Measurements from ENCODE around the gene TRIM40.
"Not testable (repeated sequence)": the region's sequence is repeated elsewhere in the genome, so short reads cannot be mapped to it uniquely, and the experiment has no call there.

The TRIM40 gene

DNA sequence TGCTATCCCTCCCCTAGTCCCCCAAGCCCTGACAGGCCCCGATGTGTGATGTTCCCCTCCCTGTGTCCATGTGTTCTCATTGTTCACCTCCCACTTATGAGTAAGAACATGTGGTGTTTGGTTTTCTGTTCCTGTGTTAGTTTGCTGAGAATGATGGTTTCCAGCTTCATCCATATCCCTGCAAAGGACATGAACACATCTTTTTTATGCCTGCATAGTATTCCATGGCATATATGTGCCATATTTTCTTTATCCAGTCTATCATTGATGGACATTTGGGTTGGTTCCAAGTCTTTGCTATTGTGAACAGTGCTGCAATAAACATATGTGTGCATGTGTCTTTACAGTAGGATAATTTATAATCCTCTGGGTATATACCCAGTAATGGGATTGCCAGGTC, 29.3 kb downstream of the TRIM40 start:
- DNase-seq: not testable (repeated sequence)

DNA sequence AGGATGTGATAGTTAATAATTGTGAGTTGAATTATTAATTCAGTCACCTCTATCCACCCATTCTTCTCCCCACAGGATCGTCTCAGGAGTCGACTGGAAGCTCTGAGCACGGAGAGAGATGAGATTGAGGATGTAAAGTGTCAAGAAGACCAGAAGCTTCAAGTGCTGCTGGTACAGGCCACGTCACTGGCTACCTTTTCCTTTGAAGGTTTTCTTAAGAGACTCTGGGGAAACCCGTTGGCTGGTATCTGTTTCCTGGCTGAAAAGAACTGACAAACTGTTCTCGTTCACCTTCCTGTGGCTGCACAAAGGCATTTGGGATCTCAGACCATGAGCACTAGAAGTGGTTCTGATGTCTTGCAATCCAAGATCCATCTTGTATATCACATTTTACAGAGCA, 31.2 kb downstream of the TRIM40 start:
- no peak for DNase-seq

DNA sequence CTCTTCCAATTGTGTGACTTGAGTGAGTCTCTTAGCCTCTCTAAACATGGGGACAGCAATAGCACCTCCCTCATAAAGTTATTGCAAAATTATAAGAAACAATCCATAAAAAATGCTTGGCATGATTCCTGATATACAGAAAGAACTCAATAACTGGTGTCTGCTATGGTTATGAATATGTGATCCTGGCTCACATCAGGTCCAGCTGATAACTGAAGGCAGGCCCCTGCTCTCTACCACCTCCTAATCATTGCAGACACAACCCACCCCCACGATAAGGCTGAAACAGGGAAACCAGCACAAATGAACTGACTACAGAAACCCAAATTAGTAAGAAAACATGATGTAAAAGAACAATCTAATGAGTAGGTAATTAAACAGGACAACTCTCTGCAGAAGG, 32.8 kb downstream of the TRIM40 start:
- DNase-seq: no peak

DNA sequence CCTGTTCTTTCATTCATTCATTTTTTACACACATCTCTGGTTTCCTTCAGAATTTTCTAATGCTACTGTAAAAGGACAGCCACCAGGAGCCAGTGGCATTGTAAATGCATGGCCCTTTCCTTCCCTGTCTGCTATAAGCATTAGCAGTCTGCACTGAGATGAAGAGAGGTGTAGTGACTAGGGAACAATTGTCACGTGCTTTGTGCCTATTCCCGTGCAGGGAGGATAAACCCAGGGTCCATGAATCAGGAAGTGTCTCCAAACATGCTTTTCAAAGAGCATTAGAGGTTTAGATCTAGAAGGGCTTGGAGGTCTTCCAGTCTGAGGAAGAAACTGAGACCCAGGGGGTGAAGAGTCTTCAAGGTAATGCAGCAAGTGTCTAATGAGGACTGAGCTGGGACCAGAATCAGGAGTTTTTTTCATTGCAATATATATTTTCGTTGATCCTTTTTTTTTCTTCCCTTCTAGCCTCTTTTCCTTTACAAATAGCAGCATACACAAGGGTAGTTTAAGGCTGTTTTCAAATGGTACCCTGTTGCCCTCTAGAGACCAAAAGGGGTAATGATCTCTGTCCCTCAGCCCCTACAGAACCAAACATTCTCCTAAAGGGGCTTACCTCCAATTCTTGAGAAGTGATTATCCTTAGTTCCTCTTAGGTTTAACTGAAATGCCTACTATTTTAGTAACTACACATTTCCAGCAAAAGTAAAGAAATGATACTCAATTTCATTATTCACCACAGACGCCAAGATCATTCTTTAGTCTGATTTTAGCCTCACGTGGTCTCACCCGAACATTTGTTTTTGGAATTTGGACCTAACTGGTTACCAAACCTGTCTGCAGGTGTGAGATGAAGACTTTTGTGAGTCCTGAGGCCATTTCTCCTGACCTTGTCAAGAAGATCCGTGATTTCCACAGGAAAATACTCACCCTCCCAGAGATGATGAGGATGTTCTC, 34.0 kb downstream of the TRIM40 start:
- DNase-seq: peak in 1 of 2 donors; percentile 33

DNA sequence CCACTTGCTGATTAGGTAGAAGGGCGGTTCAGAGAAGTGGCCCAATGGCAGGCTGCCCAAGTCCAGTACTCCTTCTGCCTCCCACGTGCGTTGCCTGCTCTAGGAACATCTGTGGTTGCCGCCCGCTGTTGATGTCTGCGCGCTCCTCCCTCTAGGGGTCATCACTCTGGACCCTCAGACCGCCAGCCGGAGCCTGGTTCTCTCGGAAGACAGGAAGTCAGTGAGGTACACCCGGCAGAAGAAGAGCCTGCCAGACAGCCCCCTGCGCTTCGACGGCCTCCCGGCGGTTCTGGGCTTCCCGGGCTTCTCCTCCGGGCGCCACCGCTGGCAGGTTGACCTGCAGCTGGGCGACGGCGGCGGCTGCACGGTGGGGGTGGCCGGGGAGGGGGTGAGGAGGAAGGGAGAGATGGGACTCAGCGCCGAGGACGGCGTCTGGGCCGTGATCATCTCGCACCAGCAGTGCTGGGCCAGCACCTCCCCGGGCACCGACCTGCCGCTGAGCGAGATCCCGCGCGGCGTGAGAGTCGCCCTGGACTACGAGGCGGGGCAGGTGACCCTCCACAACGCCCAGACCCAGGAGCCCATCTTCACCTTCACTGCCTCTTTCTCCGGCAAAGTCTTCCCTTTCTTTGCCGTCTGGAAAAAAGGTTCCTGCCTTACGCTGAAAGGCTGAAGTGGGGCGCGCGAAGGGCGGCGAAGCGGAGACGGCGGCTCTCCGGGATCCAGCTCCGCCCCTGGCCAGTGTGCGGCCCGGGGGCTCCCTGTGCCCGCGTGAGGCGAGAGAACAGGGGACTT, 35.9 kb downstream of the TRIM40 start:
- no peak for DNase-seq

DNA sequence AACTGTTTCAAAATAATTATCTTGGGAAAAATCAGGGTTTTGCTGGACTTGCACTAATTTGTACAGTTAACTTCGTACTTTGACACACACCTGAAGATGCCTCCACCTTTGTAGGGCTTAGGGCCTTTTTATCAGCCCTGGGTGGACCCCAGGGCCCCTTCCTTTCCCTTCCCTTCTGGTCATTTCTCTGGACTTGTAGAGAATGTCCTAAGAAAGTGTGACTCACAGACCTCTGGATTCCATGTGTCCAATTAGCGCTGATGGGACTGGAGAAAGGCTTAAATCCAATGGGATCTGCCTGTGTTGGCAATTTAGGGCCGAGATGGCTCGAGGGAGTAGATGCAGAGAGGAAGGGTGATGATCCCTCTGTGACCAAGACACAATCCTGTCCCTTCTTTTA, 36.7 kb downstream of the TRIM40 start:
- DNase-seq: no peak

DNA sequence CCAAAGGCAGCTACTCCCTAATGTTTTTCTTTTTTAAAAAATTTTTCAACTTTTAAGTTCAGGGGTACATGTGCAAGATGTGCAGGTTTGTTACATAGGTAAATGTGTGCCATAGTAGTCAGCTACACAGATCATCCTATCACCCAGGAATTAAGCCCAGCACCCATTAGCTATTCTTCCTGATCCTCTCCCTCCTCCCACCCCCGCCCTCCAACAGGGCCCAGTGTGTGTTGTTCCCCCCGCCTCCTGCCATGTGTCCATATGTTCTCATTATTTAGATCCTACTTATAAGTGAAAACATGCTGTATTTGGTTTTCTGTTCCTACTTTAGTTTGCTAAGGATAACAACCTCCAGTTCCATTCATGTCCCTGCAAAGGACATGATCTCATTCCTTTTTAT, 39.8 kb downstream of the TRIM40 start:
- DNase-seq: no peak

DNA sequence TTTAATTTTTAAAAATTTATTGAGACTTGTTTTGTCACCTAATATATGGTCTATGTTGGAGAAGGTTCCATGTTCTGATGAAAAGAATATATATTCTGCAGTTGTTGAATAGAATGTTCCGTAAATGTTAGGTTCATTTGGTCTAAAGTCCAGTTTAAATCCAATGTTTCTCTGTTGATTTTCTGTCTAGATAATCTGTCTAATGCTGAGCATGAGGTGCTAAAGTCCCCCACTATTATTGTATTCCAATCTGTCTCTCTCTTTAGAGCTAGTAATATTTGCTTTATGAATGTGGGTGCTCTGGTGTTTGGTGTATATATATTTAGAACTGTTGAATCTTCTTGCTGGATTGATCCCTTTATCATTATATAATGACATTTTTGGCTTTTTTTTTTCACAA, 42.9 kb downstream of the TRIM40 start:
- DNase-seq: no peak

DNA sequence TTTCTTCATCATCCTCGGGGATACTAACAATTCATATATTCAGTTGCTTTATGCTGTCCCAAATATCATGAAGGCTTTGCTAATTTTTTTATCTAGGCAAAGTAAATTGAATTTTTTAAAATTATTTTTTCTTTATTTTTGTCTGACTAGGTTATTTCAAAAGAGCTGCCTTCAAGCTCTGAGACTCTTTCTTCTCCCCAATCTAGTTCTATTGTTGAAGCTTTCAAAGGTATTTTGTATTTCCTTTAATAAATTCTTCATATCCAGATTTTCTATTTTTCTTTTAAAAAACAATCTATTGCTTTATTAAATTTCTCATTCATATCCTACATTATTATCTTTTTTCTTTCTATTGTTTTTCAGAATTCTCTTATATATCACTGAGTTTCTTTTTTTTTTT, 44.2 kb downstream of the TRIM40 start:
- no peak for DNase-seq

DNA sequence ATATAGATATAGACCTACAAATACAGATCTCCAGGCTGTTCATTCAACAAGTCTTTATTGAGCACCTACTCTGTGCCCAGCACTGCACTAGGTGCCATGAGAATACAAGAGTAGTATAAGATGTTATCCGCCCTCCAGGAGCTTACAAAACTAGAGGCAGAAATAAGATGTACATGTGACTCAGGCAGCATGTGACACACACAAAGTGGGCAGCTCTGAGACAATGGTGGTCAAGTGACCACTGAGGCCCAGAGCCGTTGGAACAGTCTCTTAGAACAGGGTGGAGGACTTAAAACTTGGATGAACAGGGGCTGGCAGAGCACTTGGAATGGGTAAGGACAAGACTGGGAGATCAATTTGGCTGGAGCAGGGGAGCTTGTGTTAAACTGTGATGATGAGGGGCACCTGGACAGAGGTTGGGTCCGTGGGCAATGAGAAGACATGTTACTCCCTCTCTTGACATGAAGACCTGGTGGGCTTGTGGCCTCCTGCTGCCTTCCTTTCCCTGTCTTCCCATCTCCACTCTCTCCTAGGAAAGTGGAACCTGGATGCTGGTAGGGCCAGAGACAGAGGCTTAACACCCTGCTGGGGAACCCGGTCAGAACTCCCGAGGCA, 48.6 kb downstream of the TRIM40 start:
- no peak for DNase-seq

DNA sequence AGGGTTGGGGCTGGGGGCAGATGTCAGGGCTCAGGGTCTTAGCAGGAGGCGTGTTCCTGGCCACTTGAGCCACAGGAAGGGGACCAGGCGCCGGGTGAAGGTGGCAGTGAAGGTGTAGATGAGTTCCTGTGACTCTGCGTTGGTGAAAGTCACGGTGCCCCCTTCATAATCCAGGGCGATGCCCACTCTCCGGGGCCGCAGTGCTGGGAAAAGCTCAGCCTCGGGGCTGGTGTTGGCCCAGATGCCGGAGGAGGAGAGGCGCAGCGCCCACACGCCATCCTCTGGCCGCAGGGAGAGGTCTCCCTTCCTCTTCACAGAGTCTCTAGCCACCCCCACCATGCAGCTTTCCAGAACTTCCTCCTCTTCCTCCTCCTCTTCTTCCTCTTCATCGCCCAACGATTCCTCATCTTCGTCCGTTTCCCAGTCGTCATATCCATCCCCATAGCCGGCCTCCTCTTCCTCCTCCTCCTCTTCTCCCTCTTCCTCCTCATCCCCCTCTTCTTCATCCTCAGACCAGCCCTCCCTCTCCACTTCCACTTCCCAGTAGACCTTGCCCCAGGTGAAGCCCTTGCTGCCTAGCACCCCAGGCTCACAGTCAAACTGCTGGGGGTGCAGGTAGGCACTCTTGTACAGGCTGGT, 50.0 kb downstream of the TRIM40 start:
- no peak for DNase-seq

DNA sequence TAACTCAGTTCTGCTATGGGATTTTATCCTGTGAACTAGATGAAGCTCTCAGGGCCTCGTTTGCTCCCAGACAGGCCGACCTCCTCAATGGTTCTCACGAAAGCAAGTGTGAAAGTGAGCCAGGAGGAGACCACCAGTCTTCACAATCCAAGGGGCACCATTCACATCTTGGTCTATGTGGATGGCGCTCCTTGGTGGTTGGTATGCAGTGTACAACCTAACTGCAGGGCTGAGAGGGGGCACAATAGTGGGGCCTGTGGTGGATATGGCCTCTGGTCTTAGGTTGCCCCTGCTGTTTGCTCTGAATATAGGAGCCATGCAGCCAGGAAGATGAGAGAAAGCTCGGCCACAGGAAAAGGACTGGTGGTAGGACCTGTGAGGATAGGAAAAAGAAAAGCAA, 52.6 kb downstream of the TRIM40 start:
- DNase-seq: no peak

DNA sequence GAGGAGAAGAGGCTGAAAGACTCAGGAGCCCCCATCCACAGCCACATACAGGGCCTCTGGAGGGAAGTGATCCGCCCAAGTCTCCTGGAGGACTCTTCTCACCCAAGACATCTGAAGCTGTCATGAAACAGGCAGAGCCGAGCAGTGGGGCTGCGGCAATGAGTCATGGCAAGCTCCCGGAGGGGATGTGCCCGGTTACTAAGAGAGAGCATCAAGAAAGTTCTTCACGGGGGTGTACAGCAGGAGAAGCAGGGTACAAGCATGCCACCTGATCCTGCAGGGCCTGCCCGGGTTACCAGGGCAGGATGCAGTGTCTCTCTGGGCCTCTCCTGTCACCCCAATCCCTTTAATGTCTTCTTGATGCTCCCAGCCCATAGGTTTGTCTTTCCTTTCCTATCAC, 56.1 kb downstream of the TRIM40 start:
- no peak for DNase-seq

DNA sequence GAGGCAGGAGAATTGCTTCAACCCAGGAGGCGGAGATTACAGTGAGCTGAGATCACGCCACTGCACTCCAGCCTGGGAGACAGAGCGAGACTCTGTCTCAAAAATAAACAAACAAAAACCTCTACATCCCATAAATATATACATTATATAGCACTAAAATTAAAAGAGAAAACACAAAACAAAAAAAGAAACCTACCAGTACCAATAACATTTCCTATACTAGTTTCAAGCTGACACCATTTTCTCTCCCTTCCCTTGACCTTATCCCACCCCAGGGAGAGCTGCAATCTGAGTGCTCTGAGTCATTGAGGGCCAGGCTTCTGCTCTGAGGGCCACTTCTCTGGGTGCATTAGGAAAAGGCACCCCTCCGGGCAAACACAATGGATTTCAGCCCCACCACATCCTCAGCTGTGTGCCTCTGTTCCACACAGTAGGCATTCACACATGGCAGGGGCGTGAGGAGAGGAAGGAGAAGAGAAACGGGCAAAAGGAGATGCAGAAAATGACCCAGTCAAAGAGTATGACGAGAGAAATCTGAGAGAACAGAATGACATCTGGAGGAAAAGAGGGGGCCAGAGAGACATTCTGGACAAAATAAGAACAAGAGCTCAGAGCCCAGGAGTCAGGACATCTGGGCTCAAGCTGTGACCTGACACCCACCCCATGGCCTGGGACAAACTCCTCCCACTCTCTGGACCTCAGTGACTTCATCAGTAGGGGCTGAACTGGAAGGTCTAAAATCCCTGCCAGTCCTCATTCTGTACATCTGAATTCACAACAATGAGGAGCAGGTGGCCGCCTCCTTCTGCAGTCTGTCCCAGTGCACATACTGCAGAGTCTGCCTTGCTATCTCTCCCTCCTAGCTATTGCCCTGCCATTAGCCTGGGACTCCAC, 59.1 kb downstream of the TRIM40 start:
- DNase-seq: no peak

DNA sequence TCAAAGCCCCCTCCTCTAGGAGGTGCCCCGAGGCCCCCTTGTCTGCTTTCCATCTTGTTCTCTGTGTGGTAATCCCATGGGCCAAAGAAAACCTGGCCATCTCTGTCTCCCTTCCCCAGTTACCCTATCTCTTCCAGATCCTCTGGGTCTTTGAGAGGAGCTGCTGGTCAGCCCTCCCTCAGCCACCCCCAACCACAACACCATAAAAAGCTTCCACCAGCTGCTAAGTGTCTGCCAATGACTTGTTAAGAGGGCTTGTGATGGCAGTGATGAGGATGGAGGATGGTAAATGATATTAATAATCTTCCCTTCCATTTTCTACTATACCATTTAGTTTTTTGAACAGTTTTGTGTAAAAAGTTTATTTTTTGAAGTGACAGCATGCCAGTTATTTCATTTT, 60.0 kb downstream of the TRIM40 start:
- no peak for DNase-seq

DNA sequence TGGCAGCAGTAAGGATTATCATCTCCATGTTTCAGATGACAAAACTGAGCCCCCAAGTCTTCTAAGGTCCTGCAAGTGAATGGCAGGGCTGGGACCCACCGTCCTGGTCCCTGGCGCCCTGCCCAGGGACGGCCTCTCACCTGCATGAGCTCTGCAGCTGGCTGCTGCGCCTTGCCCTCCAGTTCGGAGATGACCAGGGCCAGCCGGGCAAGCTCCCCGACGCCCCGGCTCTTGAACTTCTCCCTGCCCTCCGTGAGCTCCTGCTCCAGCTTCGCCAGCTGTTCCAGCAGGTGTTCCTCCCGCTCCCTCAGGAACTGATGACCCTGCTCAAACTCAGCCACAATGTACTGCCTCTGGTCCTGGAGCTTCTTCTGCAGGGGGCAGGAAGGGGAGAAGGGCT, 60.4 kb downstream of the TRIM40 start:
- no peak for DNase-seq

Data from hippocampal formation (tissue), 2 donors.